Suprapubic skin (tissue), 4 donors: ENCODE data around the gene ARPP19. TPM values are rescaled to one million over a fixed set of nuclear protein-coding genes. Genes with fewer than 3 reads are reported as not detected.
A peak's percentile ranks its signal among the peaks of the same experiment; 100 is the strongest.

ENCODE experiments used
- DNase-seq, 2 donors: peaks; one replicate each; pipeline ENCODE4 v3.0.0-alpha.2; 2019; ENCODE audit warnings: low spot score in 2 of 2
- H3K27ac ChIP-seq: fragments of 200-600 bp; sonication (generic); one replicate; pipeline ENCODE4 v1.5.1; 2019
- H3K27me3 ChIP-seq: fragments of 200-600 bp; sonication (generic); one replicate; pipeline ENCODE4 v1.5.1; 2019
- H3K36me3 ChIP-seq: fragments of 200-600 bp; sonication (generic); one replicate; pipeline ENCODE4 v1.5.1; 2019
- H3K4me1 ChIP-seq: fragments of 200-600 bp; sonication (generic); one replicate; pipeline ENCODE4 v1.5.1; 2019
- H3K4me3 ChIP-seq: fragments of 200-600 bp; sonication (generic); one replicate; pipeline ENCODE4 v1.5.1; 2019; ENCODE audit warnings: mild to moderate bottlenecking
- H3K9me3 ChIP-seq: fragments of 200-600 bp; sonication (generic); one replicate; pipeline ENCODE4 v1.5.1; 2019
- CTCF ChIP-seq, 2 donors: fragments of 200-600 bp in 1 of 2; fragments of 450-650 bp in 1 of 2; sonication (generic) in 1 of 2; IDR thresholded peaks; one replicate each; pipeline ENCODE4 v1.5.1; 2016 to 2019; ENCODE audit warnings: antibody characterized with exemption in 2 of 2, mild to moderate bottlenecking in 1 of 2, moderate library complexity in 1 of 2
- EP300 ChIP-seq: sonication (generic); formaldehyde crosslinking; IDR thresholded peaks from one replicate; pipeline ENCODE4 v1.6.1; 2017; ENCODE audit warnings: antibody characterized with exemption
- POLR2A ChIP-seq, 2 donors: fragments of 450-650 bp; IDR thresholded peaks; one replicate each; pipeline ENCODE4 v1.6.1; 2017; ENCODE audit warnings: antibody characterized with exemption in 2 of 2, mild to moderate bottlenecking in 2 of 2, moderate library complexity in 2 of 2
- POLR2AphosphoS5 ChIP-seq, 3 donors: sonication (generic); formaldehyde crosslinking; IDR thresholded peaks; one replicate each; pipeline ENCODE4 v1.6.1; 2017; ENCODE audit warnings: antibody characterized with exemption in 3 of 3
- WGBS: methylation state at CpG from one replicate; pipeline ENCODE4 v1.1.5; 2018; 5-methylcytosine and 5-hydroxymethylcytosine counted together
- total RNA-seq, 4 donors: library from RNA; depleted of rRNA; stranded (reverse); fragments of >200 nt; gene quantifications; one replicate each; pipeline ENCODE4 v1.1.0, GENCODE V29; 2016

ARPP19 gene
- total RNA-seq, 4 donors from 2014 or later: 69.5 to 96.5 (median 86.8) TPM

DNA sequence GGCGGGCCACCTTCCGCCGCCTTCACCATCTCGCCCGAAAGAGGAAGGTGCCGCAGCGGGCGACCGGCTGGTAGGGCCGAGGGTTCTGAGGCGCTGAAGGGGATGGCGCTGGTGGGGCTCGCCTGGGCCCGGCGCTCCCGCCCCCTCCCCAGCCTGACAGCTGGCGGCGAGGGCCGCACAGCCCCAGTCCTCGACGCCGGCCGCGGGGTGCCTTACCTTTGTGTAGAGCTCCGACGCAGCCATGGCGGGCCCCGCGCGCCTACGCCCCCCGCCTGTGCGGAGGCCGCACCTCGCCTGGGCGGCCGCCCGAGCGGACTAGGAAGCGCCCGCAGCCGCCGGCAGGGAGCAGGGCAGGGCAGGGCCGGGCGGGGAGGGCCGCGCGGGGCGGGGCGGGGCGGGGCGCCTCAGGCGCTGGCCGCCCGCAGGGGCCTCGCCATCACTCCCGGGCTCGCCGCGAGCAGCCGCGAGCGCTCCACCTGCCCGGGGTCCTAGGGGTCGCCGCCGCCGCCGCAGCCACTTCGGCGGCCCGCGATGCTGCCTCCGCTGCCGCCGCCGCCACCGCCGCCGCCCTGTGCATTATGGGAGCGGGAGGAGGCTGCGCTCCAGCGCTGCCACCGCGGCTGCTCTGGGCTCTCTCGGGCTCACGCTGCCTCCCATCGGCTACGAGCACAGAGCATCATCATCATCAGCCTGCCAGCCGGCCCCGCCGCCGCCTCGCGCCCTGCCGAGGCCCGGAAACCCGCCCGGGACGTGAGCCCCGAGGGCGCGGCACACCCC lies 40.1 kb downstream of the ARPP19 start, which contains the start of gene MYO5A:
Gene MYO5A, minus strand, starts transcription at position 317 of the 777 bp plus-strand sequence. Its CDS starts 74 bp downstream, at position 243.
- Histone ChIP-seq H3K27me3 (no peaks in the 10 kb centered on the region), H3K4me3 (peak within 1 kb of the TSS; percentile 92), H3K9me3 (no peaks in the 10 kb centered on the region), H3K4me1 (peaks cover 20% of the 10 kb centered on the region), H3K36me3 (no peaks in the 10 kb centered on the region), H3K27ac (peak within 1 kb of the TSS; percentile 86)
- peak; percentile 77 to 83 for DNase-seq
- 2% methylated on average over 12 of the region's 103 CpGs for WGBS
- TF ChIP-seq CTCF (IDR thresholded peaks at IDR 0.05): peak in 1 of 2 donors; percentile 20
- TF ChIP-seq POLR2A (IDR thresholded peaks at IDR 0.05): peak in 1 of 2 donors; percentile 11
- TF ChIP-seq EP300: no peak
- TF ChIP-seq POLR2AphosphoS5 (IDR thresholded peaks at IDR 0.05): no peak

DNA sequence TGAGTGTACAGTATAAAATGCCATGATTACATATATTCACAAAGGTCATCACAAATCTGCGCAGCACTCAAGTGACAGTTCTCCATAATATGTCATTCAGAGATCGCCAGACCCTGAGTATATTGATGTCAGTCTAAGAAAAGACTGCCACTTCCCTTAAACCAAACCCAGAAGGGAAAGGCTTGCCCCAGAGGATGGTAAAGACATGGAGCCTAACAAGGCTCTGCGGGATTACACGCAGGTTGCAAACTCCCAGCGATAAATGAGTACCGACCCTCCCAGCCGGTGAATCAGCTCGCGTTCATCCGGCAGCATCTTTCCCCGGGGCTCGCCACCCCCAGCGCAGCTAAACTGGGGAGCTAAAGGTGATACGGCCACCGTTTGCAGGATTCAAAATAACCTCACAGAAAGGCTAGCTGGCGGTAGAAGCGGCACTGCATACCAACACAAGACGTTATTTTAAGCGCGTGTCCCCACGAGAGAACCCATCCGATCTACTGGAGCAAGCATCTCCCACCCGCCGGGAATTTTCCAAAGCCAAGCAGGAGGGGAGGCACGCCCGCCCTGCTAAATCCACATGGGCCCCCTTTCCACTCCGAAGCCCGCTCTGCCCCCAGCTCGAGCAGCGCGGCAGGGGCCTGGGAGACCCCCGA lies 40.8 kb downstream of the ARPP19 start:
- peak overlapping the region; percentile 92 for H3K4me3 ChIP-seq
- no peaks in the 10 kb centered on the region for H3K9me3 ChIP-seq
- H3K4me1 ChIP-seq: peaks cover 28% of the 10 kb centered on the region
- peak in 1 of 2 donors; percentile 73 for DNase-seq
- H3K36me3 ChIP-seq: no peaks in the 10 kb centered on the region
- WGBS: 5% methylated on average over 25 of the region's 32 CpGs
- TF ChIP-seq POLR2AphosphoS5 (IDR thresholded peaks at IDR 0.05) (no peak), POLR2A (IDR thresholded peaks at IDR 0.05) (no peak)
- H3K27me3 ChIP-seq: no peaks in the 10 kb centered on the region
- H3K27ac ChIP-seq: peak overlapping the region; percentile 86

DNA sequence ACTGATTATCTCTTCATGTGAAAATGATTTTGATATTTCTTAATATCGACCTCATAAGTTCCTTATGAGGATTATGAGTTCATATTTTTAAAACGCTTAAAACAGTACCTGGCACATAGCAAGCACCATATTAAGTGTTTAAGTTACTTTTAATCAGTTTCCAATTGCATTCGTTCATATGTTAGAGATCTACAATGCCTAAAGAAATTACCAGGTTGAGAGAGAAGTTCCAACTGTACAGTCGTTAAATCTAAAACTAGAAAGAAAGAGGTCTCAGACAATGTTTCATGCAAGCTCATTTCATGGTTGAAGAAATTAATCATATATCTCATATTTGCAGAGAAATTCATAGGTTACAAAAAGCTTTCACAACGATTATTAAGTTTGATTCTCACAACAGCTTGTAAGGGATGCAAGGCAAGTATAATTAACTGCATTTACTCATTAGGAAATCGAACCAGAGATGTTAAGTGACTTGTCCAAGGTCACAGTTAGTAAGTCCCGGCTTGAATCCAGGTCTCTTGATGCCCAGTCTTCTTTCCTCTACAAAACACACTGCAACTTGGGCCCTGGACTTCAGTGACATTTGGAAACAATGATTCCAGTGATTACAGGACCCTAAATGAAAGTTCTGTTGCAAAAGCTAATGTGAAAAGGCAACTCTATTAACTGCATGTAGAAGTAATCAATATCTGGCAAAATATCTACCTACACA lies 41.5 kb downstream of the ARPP19 start:
- TF ChIP-seq EP300: no peak
- no peak for TF ChIP-seq CTCF (IDR thresholded peaks at IDR 0.05)
- TF ChIP-seq POLR2AphosphoS5 (IDR thresholded peaks at IDR 0.05): no peak
- TF ChIP-seq POLR2A (IDR thresholded peaks at IDR 0.05): no peak
- no peak for DNase-seq
- peak overlapping the region; percentile 86 for H3K27ac ChIP-seq
- H3K36me3 ChIP-seq: no peaks in the 10 kb centered on the region
- 76% methylated on average over 7 of the region's 7 CpGs for WGBS
- H3K27me3 ChIP-seq: no peaks in the 10 kb centered on the region
- H3K4me3 ChIP-seq: peak overlapping the region; percentile 92
- H3K4me1 ChIP-seq: peaks cover 34% of the 10 kb centered on the region
- no peaks in the 10 kb centered on the region for H3K9me3 ChIP-seq

GRCh38 chr15:52524223-52525136 lies 44.4 kb downstream of the ARPP19 start:
- no peak for DNase-seq
- no peaks in the 10 kb centered on the region for H3K9me3 ChIP-seq
- H3K36me3 ChIP-seq: no peaks in the 10 kb centered on the region
- TF ChIP-seq EP300: no peak
- no peak for TF ChIP-seq POLR2A (IDR thresholded peaks at IDR 0.05)
- TF ChIP-seq POLR2AphosphoS5 (IDR thresholded peaks at IDR 0.05): no peak
- no peak for TF ChIP-seq CTCF (IDR thresholded peaks at IDR 0.05)
- no peaks in the 10 kb centered on the region for H3K27me3 ChIP-seq
- peaks cover 41% of the 10 kb centered on the region for H3K4me1 ChIP-seq
- 95% methylated on average over 4 of the region's 4 CpGs for WGBS
- no peak overlapping the region for H3K4me3 ChIP-seq
- no peak overlapping the region for H3K27ac ChIP-seq

DNA sequence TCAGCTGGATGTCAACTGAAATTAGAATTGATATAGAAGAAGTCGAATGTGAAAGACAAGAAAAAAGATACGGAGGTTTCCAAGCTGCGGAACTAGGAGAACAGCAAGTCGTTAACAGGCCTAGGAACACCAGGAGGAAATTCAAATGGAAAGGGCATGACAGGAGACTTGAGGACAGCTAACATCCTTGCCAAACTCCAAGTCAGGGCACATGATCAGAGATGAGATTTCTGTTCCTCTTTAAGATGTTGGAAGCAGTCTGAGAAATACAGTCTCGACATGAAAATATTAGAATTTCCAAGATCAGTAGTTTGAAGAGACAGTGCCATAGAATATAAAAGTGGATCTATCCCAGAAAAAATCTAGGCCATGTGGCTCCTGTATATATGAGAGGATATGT lies 45.2 kb downstream of the ARPP19 start:
- H3K4me3 ChIP-seq: no peak overlapping the region
- DNase-seq: no peak
- peaks cover 41% of the 10 kb centered on the region for H3K4me1 ChIP-seq
- H3K27ac ChIP-seq: no peak overlapping the region
- 37% methylated on average over 4 of the region's 5 CpGs for WGBS
- TF ChIP-seq POLR2A (IDR thresholded peaks at IDR 0.05) (no peak), POLR2AphosphoS5 (IDR thresholded peaks at IDR 0.05) (no peak), CTCF (IDR thresholded peaks at IDR 0.05) (no peak)
- H3K27me3 ChIP-seq: no peaks in the 10 kb centered on the region
- H3K36me3 ChIP-seq: no peaks in the 10 kb centered on the region
- H3K9me3 ChIP-seq: no peaks in the 10 kb centered on the region
